K562 (cell line): Measurements from ENCODE around the gene SBK1.

Experiments
- BHLHE40 ChIP-seq: IDR thresholded peaks from 2 replicates; pipeline ENCODE4 v1.6.1; 2011; ENCODE audit warnings: low read length, improper control_type of control experiment
- EZH2 ChIP-seq: IDR thresholded peaks from 2 replicates; pipeline ENCODE4 v1.6.1; 2012; ENCODE audit warnings: low read depth, mild to moderate bottlenecking, inconsistent platforms, low read length, borderline replicate concordance
- JUN ChIP-seq, 2 experiments: sonication (generic) in 1 of 2; formaldehyde crosslinking in 1 of 2; IDR thresholded peaks; 2 replicates each; pipeline versions ENCODE4 v1.6.1 to v1.8.0; 2012 to 2022; ENCODE audit warnings: borderline replicate concordance in 2 of 2, mild to moderate bottlenecking in 2 of 2, improper control_type of control experiment in 1 of 2, low read depth in 1 of 2, low read length in 1 of 2, missing genetic modification reagents in 1 of 2
- MYC ChIP-seq, 2 experiments: fragments of 250-450 bp in 1 of 2; sonication (Bioruptor Pico) in 1 of 2; IDR thresholded peaks; 2 replicates each; pipeline versions ENCODE4 v1.5.1 to v1.6.1; 2012 to 2021; ENCODE audit warnings: low read depth in 2 of 2, borderline replicate concordance in 1 of 2, improper control_type of control experiment in 1 of 2, low read length in 1 of 2, mild to moderate bottlenecking in 1 of 2, moderate library complexity in 1 of 2
- RFX5 ChIP-seq: IDR thresholded peaks from 2 replicates; pipeline ENCODE4 v1.6.1; 2011; ENCODE audit warnings: low read depth, mild to moderate bottlenecking, improper control_type of control experiment, low read length

- TF ChIP-seq MYC (IDR thresholded peaks at IDR 0.05; ENCODE audit: low read depth, low read length) = no peak
- no peak for TF ChIP-seq MYC (CRISPR knock-in tag; IDR thresholded peaks at IDR 0.05; ENCODE audit: borderline replicate concordance, low read depth)
- no peak for TF ChIP-seq EZH2
- no peak for TF ChIP-seq BHLHE40
- TF ChIP-seq JUN (IDR thresholded peaks at IDR 0.05; ENCODE audit: borderline replicate concordance, low read depth, low read length) = no peak
- no peak for TF ChIP-seq JUN (CRISPR knock-in tag; IDR thresholded peaks at IDR 0.05; ENCODE audit: borderline replicate concordance)
- TF ChIP-seq RFX5 = no peak
These were observed 1.5 kb upstream of the SBK1 start for GRCh38 chr16:28290859-28291254.
